HG03354 (cell line): ENCODE measurements around the gene ARID2.

ENCODE experiments used
- ATAC-seq: cut with Tn5 transposase; IDR thresholded peaks from one replicate; pipeline ENCODE4 v1.9.1; 2021; ENCODE audit warnings: mild to moderate bottlenecking; ENCODE audit not compliant: unreplicated experiment, poor library complexity, severe bottlenecking

ARID2 gene

GRCh38 chr12:45713078-45713477, 16.4 kb upstream of the ARID2 start:
- ATAC-seq = no peak

- ATAC-seq = no peak
These were observed 11.2 kb upstream of the ARID2 start for GRCh38 chr12:45718306-45718705.

GRCh38 chr12:45720069-45720468, 9.4 kb upstream of the ARID2 start:
- no peak for ATAC-seq

- ATAC-seq = no peak
These were observed 8.1 kb upstream of the ARID2 start for GRCh38 chr12:45721369-45721768.

GRCh38 chr12:45721954-45722353, 7.6 kb upstream of the ARID2 start:
- ATAC-seq = no peak

GRCh38 chr12:45725631-45726602, 3.6 kb upstream of the ARID2 start:
- ATAC-seq = no peak

- ATAC-seq = no peak
These were observed 2.8 kb upstream of the ARID2 start for GRCh38 chr12:45726603-45727300.

- ATAC-seq = peak; percentile 53
These were observed 2.1 kb upstream of the ARID2 start for GRCh38 chr12:45727301-45727979.

GRCh38 chr12:45727980-45728629, 1.4 kb upstream of the ARID2 start:
- ATAC-seq = no peak

GRCh38 chr12:45728630-45729232, 775 bp upstream of the ARID2 start:
- peak; percentile 60 for ATAC-seq

- ATAC-seq = no peak
These were observed 510 bp downstream of the ARID2 start for GRCh38 chr12:45730084-45730347.

GRCh38 chr12:45730348-45731189, 1.1 kb downstream of the ARID2 start:
- no peak for ATAC-seq

GRCh38 chr12:45731190-45731775, 1.8 kb downstream of the ARID2 start:
- ATAC-seq = no peak

GRCh38 chr12:45732250-45732649, 2.7 kb downstream of the ARID2 start:
- no peak for ATAC-seq

- no peak for ATAC-seq
These were observed 3.4 kb downstream of the ARID2 start for GRCh38 chr12:45732936-45733335.

- ATAC-seq = no peak
These were observed 8.1 kb downstream of the ARID2 start for GRCh38 chr12:45737638-45738037.

GRCh38 chr12:45742590-45742989, 13.1 kb downstream of the ARID2 start:
- no peak for ATAC-seq

GRCh38 chr12:45743247-45743646, 13.7 kb downstream of the ARID2 start:
- no peak for ATAC-seq

GRCh38 chr12:45745861-45746277, 16.4 kb downstream of the ARID2 start:
- ATAC-seq = no peak
